ENCODE data around the gene MYO1H.

DNA sequence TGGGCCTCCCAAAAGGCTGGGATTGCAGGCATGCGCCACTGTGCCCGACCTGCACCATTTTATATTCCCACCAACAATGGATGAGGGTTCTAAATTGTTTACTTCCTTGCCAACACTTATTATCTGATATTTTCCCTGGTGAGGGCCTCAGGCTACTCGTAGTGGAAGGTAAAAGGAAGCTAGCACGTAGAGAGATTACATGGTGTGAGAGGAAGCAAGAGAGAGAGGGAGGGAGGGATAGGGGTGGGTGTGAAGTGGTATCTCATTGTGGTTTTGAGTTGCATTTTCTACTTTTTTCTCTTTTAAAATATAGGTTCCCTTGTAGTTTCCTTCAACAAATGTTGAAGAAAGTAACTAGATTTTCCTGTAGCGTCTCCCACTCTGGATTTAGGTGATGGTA lies 30.9 kb downstream of the MYO1H start:
- TF ChIP-seq, protein P1, sequence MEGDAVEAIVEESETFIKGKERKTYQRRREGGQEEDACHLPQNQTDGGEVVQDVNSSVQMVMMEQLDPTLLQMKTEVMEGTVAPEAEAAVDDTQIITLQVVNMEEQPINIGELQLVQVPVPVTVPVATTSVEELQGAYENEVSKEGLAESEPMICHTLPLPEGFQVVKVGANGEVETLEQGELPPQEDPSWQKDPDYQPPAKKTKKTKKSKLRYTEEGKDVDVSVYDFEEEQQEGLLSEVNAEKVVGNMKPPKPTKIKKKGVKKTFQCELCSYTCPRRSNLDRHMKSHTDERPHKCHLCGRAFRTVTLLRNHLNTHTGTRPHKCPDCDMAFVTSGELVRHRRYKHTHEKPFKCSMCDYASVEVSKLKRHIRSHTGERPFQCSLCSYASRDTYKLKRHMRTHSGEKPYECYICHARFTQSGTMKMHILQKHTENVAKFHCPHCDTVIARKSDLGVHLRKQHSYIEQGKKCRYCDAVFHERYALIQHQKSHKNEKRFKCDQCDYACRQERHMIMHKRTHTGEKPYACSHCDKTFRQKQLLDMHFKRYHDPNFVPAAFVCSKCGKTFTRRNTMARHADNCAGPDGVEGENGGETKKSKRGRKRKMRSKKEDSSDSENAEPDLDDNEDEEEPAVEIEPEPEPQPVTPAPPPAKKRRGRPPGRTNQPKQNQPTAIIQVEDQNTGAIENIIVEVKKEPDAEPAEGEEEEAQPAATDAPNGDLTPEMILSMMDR (IDR thresholded peaks at IDR 0.05 in 8 of 11, conservative IDR thresholded peaks at IDR 0.05 in 3 of 11), result no peak
- TF ChIP-seq POLR2A (IDR thresholded peaks at IDR 0.05), result no peak

All from spleen (tissue), 7 donors.